GM18517 (cell line): ENCODE measurements around the gene ARL14.
"Not testable (repeated sequence)": the region's sequence is repeated elsewhere in the genome, so short reads cannot be mapped to it uniquely, and the experiment has no call there.

ENCODE experiments used
- ATAC-seq: cut with Tn5 transposase; IDR thresholded peaks from one replicate; pipeline ENCODE4 v1.9.1; 2021; ENCODE audit warnings: mild to moderate bottlenecking, moderate library complexity; ENCODE audit not compliant: unreplicated experiment

Gene ARL14

DNA sequence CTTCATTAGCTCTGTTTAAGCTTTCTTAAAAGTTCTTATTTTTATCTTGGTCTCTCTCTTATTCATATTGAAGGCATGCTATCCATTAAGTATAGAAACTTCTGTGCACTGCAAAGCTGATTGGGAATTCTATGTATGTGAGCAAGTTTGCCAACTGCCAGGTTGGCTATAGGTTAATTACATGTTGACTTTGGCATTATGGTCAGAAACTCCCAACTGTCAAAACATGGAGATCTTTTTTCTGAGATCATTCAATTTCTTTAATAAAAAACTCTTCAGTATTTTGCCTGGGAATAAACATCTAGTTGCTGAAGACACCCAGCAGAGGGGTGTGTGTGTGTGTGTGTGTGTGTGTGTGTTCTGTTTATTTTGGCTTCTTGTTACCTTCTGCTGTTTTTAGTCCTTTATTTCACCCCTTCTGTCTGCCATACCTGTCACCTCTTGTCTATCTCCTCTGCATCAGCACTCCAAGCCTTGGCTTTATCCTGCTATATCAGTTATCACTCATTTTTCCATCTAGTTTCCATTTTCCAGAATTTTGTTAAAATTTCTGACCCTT is 1.3 kb upstream of the ARL14 start:
- ATAC-seq, result no peak

DNA sequence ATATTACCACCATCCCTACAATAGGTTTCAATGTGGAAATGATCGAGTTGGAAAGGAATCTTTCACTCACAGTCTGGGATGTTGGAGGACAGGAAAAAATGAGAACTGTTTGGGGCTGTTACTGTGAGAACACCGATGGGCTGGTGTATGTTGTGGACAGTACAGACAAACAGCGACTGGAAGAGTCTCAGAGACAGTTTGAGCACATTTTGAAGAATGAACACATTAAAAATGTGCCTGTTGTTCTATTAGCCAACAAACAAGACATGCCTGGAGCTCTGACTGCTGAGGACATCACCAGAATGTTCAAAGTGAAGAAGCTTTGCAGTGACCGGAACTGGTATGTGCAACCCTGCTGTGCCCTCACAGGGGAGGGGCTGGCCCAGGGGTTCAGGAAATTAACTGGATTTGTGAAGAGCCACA is 510 bp downstream of the ARL14 start:
- ATAC-seq, result no peak

DNA sequence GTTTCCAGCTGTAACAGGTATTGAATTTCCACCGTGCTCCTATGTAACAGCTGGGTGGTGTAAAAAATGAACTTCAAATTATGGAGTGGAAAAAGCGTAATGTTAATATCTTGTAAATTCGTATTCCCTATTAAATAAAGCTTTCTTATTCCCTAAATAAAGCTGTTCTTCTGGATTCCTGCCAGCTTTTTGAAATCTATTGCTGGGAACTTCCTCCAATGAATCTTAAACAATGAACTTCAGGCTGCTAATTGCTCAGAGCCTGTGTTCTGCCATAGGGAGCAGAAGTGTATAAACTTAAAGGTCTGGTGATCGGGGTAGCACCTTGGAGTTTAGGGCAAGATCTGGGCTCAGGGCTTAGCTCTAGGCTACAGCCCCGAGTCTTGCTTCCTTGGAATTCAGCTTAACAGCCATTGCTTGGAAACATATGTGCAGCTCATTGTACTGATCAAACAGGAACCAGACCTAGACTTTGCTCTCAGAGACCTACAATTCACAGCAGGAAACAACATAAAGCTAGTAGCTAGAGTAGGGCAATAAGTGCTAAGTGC is 1.4 kb downstream of the ARL14 start:
- no peak for ATAC-seq

DNA sequence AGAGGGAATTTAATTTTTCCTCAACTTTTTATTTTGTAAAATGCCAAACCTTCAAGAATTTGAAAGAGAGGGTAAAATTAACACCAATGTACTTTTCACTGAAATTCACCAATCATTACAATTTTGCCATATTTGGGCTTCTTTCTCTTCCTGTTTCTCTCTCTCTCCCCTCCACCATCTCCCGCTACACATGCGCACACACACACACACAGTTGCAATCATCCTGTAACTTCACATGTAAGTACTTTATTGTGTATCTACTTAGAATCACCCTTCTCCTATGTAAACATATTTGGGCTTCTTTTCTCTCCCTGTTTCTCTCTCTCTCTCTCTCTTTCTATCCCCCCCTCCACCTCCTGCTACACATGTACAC is 7.4 kb downstream of the ARL14 start:
- ATAC-seq, result no peak

DNA sequence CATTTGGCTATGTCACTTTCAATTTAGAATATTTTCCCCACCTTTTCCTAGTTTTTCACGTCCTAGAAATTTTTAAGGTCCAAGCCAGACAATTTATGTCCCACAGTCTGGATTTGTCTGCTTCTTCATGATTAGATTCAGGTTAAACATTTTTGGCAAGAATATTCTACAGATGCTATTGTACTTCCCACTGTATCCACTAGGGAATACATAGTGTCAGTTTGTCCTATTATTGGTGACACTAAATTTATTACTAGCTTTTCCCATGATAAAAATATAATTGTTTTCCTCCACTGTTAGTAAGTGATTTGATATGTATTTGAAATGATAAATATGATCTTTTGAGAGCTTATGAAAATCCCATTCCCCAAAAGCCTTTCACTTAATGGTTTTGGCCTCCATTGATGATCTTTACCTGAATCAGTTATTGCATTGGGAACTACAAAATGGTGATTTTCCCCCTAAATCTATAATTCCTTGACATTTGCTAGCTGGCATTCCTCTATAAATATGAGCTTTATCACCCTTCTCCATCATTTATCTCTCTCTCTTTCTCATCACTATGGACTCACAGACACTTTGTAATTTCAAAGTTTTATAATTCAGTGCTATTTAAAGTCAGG is 8.3 kb downstream of the ARL14 start:
- ATAC-seq, result no peak

DNA sequence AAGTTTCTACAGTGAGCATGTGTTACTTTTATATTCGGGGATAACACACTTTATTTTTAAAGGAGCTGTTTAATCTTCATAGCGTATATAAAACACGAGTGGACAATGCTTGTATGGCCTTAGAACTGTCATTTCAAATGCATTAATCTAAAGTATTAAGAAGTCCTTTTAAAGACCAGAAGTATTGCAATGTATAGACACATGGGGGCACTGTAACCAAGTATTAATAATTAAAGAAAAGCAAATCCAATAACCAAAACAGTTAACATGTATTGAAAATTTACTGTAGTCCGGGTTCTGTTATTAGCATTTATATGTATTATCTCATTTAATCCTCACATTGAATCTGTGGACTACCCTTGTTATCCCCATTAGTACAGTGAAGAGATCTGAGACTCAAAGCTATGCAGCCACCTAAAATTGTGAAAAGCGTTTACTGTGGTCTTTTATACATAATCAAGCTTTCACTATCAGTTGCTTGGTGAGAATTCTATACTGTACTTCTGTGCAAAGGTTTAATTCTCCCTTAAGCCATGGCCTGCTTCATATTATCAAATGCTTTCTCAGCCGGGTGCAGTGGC is 10.1 kb downstream of the ARL14 start:
- no peak for ATAC-seq

DNA sequence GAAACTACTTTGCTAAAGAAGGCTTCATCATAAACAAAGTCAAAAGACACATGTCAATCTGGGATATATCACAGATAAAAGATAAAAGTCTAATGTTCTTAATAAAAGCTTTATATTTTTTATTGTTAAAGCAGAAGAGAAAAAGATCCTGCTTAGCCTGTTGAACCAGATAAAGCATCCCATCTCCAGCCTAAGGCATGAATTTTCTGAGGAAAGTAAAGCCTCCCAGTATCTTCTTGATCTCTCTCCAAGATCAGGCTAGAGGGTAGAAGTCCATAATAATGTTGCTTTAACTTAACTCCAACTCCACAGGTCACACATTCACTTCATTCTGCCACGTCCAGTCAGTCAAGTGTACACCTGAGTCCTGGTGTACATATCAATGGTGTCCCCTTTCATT is 14.2 kb downstream of the ARL14 start:
- ATAC-seq, result no peak

DNA sequence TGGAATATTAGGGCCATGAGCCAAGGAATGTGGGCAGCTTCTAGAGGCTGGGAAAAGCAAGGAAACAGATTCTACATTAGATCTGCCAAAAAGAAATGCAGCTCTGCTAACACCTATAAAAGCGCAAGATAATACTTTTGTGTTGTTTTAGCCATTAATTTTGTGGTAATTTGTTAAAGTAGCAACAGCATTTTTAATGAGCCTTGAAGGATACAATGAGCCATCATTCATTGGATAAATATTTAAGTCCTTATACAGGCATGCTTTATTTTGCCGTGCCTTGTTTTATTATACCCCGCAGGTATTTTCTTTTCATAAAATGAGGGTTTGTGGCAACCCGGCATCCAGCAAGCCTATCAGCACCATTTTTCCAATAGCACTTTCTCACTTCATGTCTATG is 15.0 kb downstream of the ARL14 start:
- no peak for ATAC-seq

DNA sequence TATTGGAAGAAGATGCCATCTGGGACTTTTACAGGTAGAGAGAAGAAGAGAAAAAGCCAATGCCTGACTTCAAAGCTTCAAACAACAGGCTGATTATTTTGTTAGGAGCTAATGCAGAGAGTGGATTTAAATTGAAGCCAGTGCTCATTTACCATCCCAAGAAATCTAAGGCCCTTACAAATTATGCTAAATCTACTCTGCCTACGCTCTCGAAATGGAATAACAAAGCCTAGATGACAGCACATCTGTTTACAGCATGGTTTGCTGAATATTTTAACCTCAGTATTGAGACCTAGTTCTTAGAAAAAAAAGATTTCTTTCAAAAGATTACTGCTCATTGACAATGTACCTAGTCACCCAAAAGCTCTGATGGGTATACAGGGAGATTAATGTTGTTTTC is 16.2 kb downstream of the ARL14 start:
- ATAC-seq, result no peak

DNA sequence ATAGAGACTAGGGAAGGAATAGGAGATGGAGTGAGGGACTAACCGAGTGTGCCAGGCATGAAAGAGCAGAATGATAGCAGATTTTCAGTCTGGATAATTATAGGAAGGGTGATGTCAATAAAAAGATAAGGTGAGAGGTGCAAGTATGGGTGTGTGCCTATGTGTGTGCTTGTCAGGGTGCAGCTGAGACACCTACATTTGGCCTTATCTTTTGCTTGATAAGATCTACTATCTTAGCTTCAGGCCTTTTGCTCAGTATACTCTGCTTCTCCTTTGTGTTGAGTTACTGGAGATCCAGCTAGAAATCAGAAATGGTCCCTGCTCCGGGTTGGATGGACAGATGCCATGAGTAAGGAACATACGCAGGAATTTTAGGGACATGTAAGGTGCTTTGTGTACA is 17.4 kb downstream of the ARL14 start:
- ATAC-seq, result no peak

DNA sequence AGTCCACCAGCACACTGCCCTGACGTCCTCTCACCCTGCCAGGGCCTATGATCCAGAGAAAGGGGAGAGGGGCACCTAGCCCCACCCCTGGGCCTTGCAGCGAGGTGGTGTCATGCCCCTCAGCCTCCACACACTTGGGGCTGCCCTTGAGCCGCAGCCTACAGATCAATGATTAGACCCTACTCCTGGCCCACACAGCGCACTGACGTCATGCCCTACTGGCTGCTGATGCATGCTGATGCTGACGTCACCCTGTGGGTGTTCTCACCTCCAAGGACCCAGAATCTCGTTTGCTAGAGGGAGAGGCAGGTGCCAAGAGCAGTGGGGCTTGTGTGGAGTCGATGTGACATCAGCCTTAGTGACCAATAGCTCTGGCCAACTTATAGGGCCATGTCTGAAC is 18.0 kb downstream of the ARL14 start:
- no peak for ATAC-seq

DNA sequence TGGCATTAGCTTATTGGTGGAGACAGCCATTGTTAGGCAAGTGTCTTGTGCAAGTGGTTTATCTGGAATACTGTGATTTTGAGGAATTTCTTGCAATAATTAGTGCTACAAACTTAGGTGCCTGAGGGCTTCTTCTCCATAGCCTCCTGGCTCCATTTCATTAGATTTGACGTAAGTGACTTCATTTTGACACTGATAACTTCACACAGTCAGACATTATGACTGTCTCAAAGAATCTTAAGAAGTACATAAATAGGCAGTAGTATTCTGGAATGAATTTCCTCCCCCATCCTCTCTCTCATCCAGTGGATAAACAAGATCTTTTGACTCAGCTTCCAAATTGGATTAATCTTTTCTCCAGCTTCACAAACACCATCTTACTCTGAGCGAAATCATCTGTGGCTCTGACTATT is 19.0 kb downstream of the ARL14 start:
- no peak for ATAC-seq

DNA sequence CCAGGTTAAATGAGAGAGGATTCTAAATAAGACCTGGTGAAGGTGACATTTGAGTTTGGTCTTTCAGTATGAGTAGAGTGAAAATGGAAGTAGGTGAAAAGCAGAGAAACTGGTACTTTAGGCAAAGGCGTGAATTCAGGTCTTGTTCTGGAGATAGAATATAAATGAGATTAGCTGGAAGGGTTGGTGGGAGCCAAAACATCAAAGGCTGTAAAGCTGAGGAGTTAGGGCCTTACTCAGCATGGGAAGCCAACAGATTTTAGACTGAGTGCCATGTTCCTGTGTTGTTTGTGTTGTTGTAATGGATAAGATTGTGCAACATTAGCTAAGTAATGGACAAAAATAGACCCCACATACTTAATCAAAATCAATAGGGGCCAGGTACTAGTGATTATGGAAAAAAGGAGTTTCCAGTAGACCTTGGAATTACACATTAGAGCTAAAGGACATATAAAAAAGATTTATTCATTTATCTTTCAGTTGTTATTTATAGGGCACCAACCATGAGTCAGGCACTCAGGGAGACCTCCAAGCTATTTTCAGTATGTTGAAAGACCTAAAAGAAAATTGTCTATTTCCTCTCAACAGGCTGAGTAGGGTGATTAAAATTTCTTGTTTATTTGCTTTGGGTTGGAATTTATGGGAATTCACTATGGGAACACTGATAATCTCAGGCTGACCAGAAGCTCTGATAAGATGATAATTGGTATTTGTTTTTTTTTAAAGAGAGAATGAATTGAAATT is 20.8 kb downstream of the ARL14 start:
- no peak for ATAC-seq

DNA sequence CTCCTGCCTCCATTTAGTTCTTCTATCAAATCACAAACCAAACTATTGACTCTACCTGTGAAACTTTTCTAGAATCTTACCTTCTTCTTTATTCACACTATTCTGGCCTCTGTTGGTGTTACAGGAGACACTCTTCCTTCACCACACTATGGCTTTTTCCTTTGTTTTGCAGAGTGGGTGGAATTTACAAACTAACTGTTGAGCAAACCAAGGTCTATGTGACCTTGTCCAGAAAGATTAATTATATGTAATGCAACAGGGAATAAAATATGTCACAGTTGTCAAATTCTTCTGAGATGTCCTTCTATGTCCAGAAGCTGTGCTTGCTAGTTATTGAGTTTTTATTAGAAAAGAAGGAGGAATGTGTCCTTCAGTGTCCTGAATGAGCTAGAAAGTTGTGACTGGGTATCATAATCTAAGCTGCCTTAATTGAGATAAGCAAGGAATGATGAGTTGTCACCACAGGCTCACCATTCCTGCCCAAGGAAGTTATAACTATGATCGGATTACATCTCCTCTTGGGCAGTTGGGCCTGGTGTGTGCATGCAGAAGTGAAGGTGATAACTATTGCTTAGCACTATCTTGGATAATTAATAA is 21.7 kb downstream of the ARL14 start:
- ATAC-seq, result no peak

DNA sequence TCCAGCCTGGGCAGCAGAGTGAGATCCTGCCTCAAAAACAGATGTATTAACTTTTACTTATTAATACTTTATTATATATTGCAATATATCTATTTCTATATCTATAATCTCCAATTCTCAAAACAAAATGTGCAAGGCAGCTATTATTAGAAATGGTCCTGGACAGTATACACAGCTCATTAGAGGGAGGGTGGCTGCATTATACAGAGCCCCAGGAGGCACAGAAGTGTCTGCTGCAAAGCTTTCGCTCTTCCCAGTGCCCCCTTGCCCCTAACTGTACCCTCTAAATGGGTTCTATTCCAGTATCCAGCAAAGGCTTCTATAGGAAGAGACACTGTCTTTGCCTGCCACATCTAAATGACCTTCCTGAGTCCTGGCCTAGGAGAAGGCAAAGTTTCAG is 24.5 kb downstream of the ARL14 start:
- ATAC-seq, result no peak

DNA sequence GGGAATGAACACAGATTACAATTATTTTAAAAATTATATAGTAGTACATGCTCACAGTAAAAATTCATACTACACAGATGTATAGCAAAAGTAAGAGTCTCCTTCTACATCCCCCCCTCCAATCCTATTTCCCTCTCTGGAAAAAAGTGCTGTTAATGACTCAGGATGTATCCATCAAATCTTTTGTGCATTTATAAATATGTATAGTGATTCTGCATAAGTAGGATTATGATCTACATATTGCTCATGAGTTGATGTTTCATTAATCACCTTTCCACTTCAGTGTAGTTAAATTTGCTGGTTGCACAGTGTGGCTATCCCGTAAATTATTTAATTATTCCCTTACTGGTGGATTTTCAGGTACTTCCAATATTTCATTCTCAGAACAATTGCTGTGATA is 25.3 kb downstream of the ARL14 start:
- ATAC-seq, result no peak

DNA sequence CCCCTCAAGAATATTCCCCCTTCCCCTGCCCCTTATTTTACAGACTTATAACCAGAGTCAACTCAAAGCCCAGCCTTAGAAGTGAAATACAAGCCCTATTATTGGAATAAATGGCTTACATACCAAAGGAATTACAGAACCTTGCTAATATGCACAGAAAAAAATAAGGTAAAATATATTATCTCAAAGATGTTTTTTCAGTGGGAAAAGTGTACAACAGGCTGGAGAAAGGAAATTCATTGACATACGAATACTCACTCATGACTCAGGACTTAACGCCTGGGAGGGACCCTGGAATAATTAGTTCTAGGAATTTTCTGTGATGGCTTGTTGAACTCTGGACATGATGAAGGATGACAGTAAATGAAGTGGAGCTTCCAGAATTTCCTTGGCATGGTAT is 27.0 kb downstream of the ARL14 start:
- ATAC-seq, result no peak

DNA sequence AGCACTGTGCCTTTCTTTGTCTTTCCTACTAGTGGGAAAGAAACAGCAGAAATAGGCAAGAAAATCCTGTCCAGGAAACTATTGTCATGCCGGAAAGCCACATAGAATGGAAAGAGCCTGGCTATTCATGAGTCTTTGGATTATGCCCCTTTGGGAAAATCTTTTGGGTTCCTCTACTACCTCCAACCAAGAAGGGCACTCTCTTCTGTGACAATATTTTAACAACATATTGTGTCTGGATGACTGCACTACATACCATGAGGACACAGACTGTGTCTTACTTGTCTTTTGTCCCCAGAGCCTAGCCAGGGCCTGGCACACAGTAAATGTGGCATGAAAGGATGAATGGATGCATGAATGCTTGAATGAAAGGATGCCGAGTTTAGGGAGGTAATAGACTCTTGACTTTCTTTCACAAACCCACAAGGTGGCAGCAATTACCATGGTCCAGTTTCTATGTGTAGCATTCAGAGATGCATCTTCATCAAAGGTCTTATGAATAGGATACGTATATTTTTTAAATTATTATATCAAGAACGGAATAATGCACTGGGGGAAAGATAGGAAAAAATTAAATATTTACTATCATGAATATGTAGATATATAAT is 30.3 kb downstream of the ARL14 start:
- peak; percentile 82 for ATAC-seq

DNA sequence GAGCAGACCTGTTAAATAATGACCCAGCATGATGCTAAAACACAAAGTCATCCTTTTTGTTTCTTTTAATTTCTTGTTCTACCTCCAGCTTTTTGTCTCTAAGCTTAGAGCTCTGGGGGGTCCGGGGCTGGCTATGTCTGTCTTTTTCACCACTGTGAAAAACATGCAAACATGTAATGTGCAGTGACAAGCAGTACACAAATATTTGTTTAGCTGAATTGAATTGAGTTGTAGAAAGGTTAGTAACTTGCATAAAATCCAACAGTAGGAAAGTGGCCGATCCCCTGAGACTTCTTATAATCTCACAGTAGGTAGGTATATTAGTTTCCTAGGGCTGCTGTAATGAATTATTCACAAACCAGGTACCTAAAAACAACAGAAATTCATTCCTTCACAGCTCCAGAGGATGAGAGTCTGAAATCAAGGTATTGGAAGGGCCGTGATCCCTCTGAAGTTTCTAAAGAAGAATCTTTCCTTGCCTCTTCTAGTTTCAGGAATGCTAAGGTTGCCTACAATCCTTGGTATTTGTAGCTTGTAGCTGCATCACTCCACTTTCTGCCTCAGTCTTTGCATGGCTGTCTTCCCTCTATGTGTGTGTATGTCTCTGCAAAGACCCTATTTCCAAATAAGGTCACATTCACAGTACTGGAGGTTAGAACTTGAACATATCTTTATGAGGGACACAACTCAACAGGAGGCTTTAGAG is 32.7 kb downstream of the ARL14 start:
- ATAC-seq, result no peak

DNA sequence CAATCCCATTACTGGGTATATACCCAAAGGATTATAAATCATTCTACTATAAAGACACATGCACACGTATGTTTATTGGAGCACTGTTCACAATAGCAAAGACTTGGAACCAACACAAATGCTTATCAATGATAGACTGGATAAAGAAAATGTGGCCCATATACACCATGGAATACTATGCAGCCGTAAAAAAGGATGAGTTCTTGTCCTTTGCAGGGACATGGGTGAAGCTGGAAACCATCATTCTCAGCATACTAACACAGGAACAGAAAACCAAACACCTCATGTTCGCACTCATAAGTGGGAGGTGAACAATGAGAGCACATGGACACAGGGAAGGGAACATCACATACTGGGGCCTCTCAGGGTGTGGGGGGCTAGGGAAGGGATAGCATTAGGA is 36.2 kb downstream of the ARL14 start:
- ATAC-seq, result not testable (repeated sequence)
